Measurements from ENCODE around the gene RMI2. TPM values are rescaled to one million over a fixed set of nuclear protein-coding genes. Genes with fewer than 3 reads are reported as not detected.

RMI2 gene
- total and polyA plus RNA-seq, 2 of the 8 experiments (the other 6 are each of a cell fraction or from before 2014, with no cell fraction given), result 58.2 to 96.0 TPM

- Histone ChIP-seq H2BK20ac (ENCODE audit: low read length) (no peak overlapping the region), H3K4me1 (replicated peaks in 1 of 4; ENCODE audit: control insufficient read depth in 3 of 4, insufficient read depth in 4 of 4, low read length in 3 of 4) (peaks cover 0 to 6% (median 2%) of the 10 kb centered on the region in 4 experiments; a peak in 3 of 7 replicates), H3K79me2 (ENCODE audit: control insufficient read depth in 1 of 2, insufficient read depth in 2 of 2, low read length in 2 of 2) (no peaks in the 10 kb centered on the region), H2BK12ac (ENCODE audit: low read depth, low read length) (no peak overlapping the region), H3K27ac (ENCODE audit: low read depth, low read length) (no peak overlapping the region), H2AFZ (ENCODE audit: low read length) (no peak overlapping the region), H2BK15ac (ENCODE audit: low read length) (no peak overlapping the region), H2BK5ac (ENCODE audit: low read depth, low read length) (no peak overlapping the region), H3K9me3 (ENCODE audit: insufficient read depth in 2 of 2, low read depth in 1 of 2, low read length in 1 of 2) (no peaks in the 10 kb centered on the region), H3K23me2 (ENCODE audit: low read depth, low read length) (no peaks in the 10 kb centered on the region), H4K8ac (ENCODE audit: extremely low read depth, insufficient read depth, low read length) (no peak overlapping the region), H3K14ac (ENCODE audit: insufficient read length) (no peak overlapping the region), H3K56ac (replicated peaks; ENCODE audit: insufficient read length, low read depth, low read length) (no peak overlapping the region), H3K27me3 (replicated peaks in 1 of 4; ENCODE audit: control insufficient read depth in 3 of 4, extremely low read depth in 1 of 4, insufficient read depth in 3 of 4, low read length in 3 of 4) (0 out of 7 replicates have a peak, but pooled peaks cover 0 to 2% (median 0%) of the 10 kb centered on the region in 4 experiments), H3K4me2 (ENCODE audit: insufficient read depth in 1 of 2, low read depth in 2 of 2, low read length in 2 of 2) (no peak overlapping the region), H3K79me1 (ENCODE audit: low read depth, low read length) (no peaks in the 10 kb centered on the region; the same call in 1 of the 2 replicates), H4K91ac (replicated peaks; ENCODE audit: insufficient read length, low read length) (no peak overlapping the region), H3K18ac (ENCODE audit: extremely low read depth, low read length) (no peak overlapping the region), H3K36me3 (ENCODE audit: control insufficient read depth in 2 of 4, insufficient read depth in 4 of 4, low read length in 3 of 4) (no peaks in the 10 kb centered on the region; a peak in 2 of 8 replicates), H2AK5ac (ENCODE audit: low read depth, low read length) (no peak overlapping the region), H3K4ac (replicated peaks; ENCODE audit: insufficient read length, low read depth, low read length) (no peak overlapping the region), H2BK120ac (replicated peaks; ENCODE audit: low read depth, low read length) (no peak overlapping the region), H3K4me3 (ENCODE audit: extremely low read depth in 1 of 4, insufficient read depth in 2 of 4, low read depth in 3 of 4, low read length in 4 of 4) (no peak overlapping the region), H4K5ac (ENCODE audit: insufficient read length, low read depth, low read length) (no peak overlapping the region), H4K20me1 (replicated peaks in 1 of 2; ENCODE audit: control insufficient read depth in 1 of 2, insufficient read depth in 2 of 2, low read length in 2 of 2) (peaks cover 0 to 3% of the 10 kb centered on the region in 2 experiments), H3K9ac (replicated peaks in 1 of 4; ENCODE audit: extremely low read depth in 1 of 4, low read depth in 3 of 4, low read length in 3 of 4) (no peak overlapping the region), H3K23ac (ENCODE audit: insufficient read length) (no peak overlapping the region)
- FAIRE-seq (no peak), DNase-seq (ENCODE audit: low read depth in 1 of 2, low spot score in 2 of 2) (no peak)
- CTCF ChIA-PET (ENCODE audit: partially characterized antibody), result interaction anchor here (0.7 to 15.8 kb wide), 7 partner anchors 9 to 420 kb away, joined by 3 to 266 read pairs (median 4); no protein-coding TSS in a partner anchor
- POLR2A ChIA-PET (ENCODE audit: partially characterized antibody), result interaction anchor here (0.5 to 1.9 kb wide), 7 partner anchors 11 to 128 kb away, joined by 3 to 6 read pairs (median 4); partner anchors contain the start of gene SOCS1
- 88% methylated on average over 15 of the region's 15 CpGs; no CpG with 5 or more reads in 1 of the 2 experiments for WGBS, 2 experiments (ENCODE audit: extremely low coverage in 1 of 2, insufficient coverage in 1 of 2, insufficient read length in 1 of 2, insufficient replicate concordance in 2 of 2, low coverage in 1 of 2, low lambda C conversion rate in 2 of 2, missing lambda C conversion rate in 1 of 2)
- TF ChIP-seq ZNF274 (IDR thresholded peaks at IDR 0.05; ENCODE audit: borderline replicate concordance, extremely low read depth, low read length), result no peak
- no peak for TF ChIP-seq BACH1 (IDR thresholded peaks at IDR 0.05; ENCODE audit: low read length)
- no peak for TF ChIP-seq RBBP5 (IDR thresholded peaks at IDR 0.05; ENCODE audit: borderline replicate concordance, low read depth, low read length)
- no peak for TF ChIP-seq NANOG (IDR thresholded peaks at IDR 0.05; ENCODE audit: insufficient read depth, low read depth, low read length, poor library complexity, severe bottlenecking)
- no peak for TF ChIP-seq KDM4A (IDR thresholded peaks at IDR 0.05; ENCODE audit: low read depth, low read length, severe bottlenecking)
- no peak for TF ChIP-seq TCF12 (IDR thresholded peaks at IDR 0.05; ENCODE audit: low read depth, low read length)
- no peak for TF ChIP-seq SP2 (IDR thresholded peaks at IDR 0.05; ENCODE audit: low read length)
- no peak for TF ChIP-seq TEAD4 (IDR thresholded peaks at IDR 0.05; ENCODE audit: low read depth, low read length)
- TF ChIP-seq E2F6 (IDR thresholded peaks at IDR 0.05), result no peak
- no peak for TF ChIP-seq TAF1 (IDR thresholded peaks at IDR 0.05; ENCODE audit: low read depth, low read length)
- no peak for TF ChIP-seq FOSL1 (IDR thresholded peaks at IDR 0.05; ENCODE audit: insufficient read depth, low read depth, low read length)
- TF ChIP-seq EZH2 (IDR thresholded peaks at IDR 0.05; ENCODE audit: low read depth, low read length, severe bottlenecking), result no peak
Observed at GRCh38 chr16:11383481-11384183, 38.4 kb downstream of the RMI2 start.
